A549 treated with AZD9567 at 1 μM for 4 hours (cell line): Measurements from ENCODE around the gene ELN. TPM values are rescaled to one million over a fixed set of nuclear protein-coding genes. Genes with fewer than 3 reads are reported as not detected.

Experiments
- total RNA-seq: library from RNA; stranded (reverse); fragments of 200-300 nt; extraction: Qiagen RNA extraction; gene quantifications from 5 replicates; pipeline ENCODE4 v1.2.3, GENCODE V29; 2022; ENCODE audit not compliant: insufficient read depth

Gene ELN
- 0.07 to 0.14 TPM (median 0.09 TPM) in 4 of 5 replicates, not detected in the other for total RNA-seq

GRCh38 chr7:74027683-74028320 is at the start of gene ELN:
TSS of gene ELN (plus strand) at chr7:74028173. CDS start at chr7:74028188, 15 bp downstream.

GRCh38 chr7:74083117-74083876 is 55.3 kb downstream of the ELN start, which contains the start of gene LIMK1:
TSS of gene LIMK1 (plus strand) at chr7:74083804. CDS start at chr7:74083991, 187 bp downstream.

Other genes starting within 250 kb of the ELN start
- gene CLDN4, start 197.2 kb upstream of the ELN start, total RNA-seq: 2.9 to 4.1 TPM (median 3.4 TPM) in 5 replicates
- gene METTL27, start 185.7 kb upstream of the ELN start, total RNA-seq: 6.4 to 10.8 TPM (median 9.5 TPM) in 5 replicates
- gene TMEM270, start 167.0 kb upstream of the ELN start, total RNA-seq: 0.09 to 0.13 TPM in 2 of 5 replicates, not detected in the others
- gene LIMK1, start 55.6 kb downstream of the ELN start, total RNA-seq: 29.0 to 32.0 TPM (median 30.6 TPM) in 5 replicates
- 293 to 347 TPM (median 303 TPM) in 5 replicates for gene EIF4H, start 146.2 kb downstream of the ELN start, total RNA-seq
- 0.48 to 3.3 TPM (median 0.87 TPM) in 5 replicates for gene LAT2, start 181.8 kb downstream of the ELN start, total RNA-seq
- 53.8 to 69.4 TPM (median 56.7 TPM) in 5 replicates for gene RFC2, start 226.2 kb downstream of the ELN start, total RNA-seq